Lung microvascular endothelial cell (primary cell): ENCODE results near the gene CFB. TPM values are rescaled to one million over a fixed set of nuclear protein-coding genes. Genes with fewer than 3 reads are reported as not detected.
"Not testable (repeated sequence)": the region's sequence is repeated elsewhere in the genome, so short reads cannot be mapped to it uniquely, and the experiment has no call there.

Source experiments
- DNase-seq, 2 donors: peaks; one replicate each; pipeline versions ENCODE4 v3.0.0 to v3.0.0-alpha.2; 2010; ENCODE audit warnings: low read depth in 2 of 2
- total RNA-seq: library from RNA; depleted of rRNA; stranded (reverse); fragments of >200 nt; gene quantifications from 2 replicates; pipeline ENCODE4 v1.2.1, GENCODE V29; 2014

CFB gene
- total RNA-seq, 1 donor from 2014 or later: 0.60 TPM

- no peak for DNase-seq
Observed at GRCh38 chr6:31911826-31912585, 33.9 kb upstream of the CFB start.

- DNase-seq: no peak
Observed at GRCh38 chr6:31915351-31915750, 30.5 kb upstream of the CFB start.

GRCh38 chr6:31915756-31916155 is 30.1 kb upstream of the CFB start:
- no peak for DNase-seq

- no peak for DNase-seq
Observed at GRCh38 chr6:31918069-31918720, 27.7 kb upstream of the CFB start.

GRCh38 chr6:31919624-31920303 is 26.1 kb upstream of the CFB start:
- no peak for DNase-seq

- no peak for DNase-seq
Observed at GRCh38 chr6:31920811-31921210, 25.1 kb upstream of the CFB start.

- DNase-seq: peak in 1 of 2 donors; percentile 14
Observed at GRCh38 chr6:31922942-31923341, 23.0 kb upstream of the CFB start.

GRCh38 chr6:31927242-31927862 is 18.5 kb upstream of the CFB start, which contains the start of gene C2:
C2 (plus strand) TSS chr6:31927717; CDS start chr6:31927753, 36 bp downstream.
- no peak for DNase-seq

GRCh38 chr6:31927863-31928671 is 17.8 kb upstream of the CFB start:
- DNase-seq: no peak

GRCh38 chr6:31928672-31928939 is 17.3 kb upstream of the CFB start:
- DNase-seq: no peak

- DNase-seq: no peak
Observed at GRCh38 chr6:31930962-31931361, 14.9 kb upstream of the CFB start.

- not testable (repeated sequence) for DNase-seq
Observed at GRCh38 chr6:31932137-31932536, 13.8 kb upstream of the CFB start.

- DNase-seq: no peak
Observed at GRCh38 chr6:31933537-31933936, 12.4 kb upstream of the CFB start.

GRCh38 chr6:31935021-31935420 is 10.9 kb upstream of the CFB start:
- DNase-seq: no peak

- DNase-seq: no peak
Observed at GRCh38 chr6:31935823-31936222, 10.1 kb upstream of the CFB start.

- DNase-seq: peak in 1 of 2 donors; percentile 16
Observed at GRCh38 chr6:31940256-31940664, 5.6 kb upstream of the CFB start.

- DNase-seq: no peak
Observed at GRCh38 chr6:31943742-31944141, 2.2 kb upstream of the CFB start.

GRCh38 chr6:31945154-31945506 is 765 bp upstream of the CFB start:
- DNase-seq: no peak

- DNase-seq: no peak
Observed at GRCh38 chr6:31946370-31946885, 533 bp downstream of the CFB start.

GRCh38 chr6:31947070-31947675 is 1.3 kb downstream of the CFB start:
- DNase-seq: no peak

GRCh38 chr6:31947864-31948263 is 2.0 kb downstream of the CFB start:
- DNase-seq: no peak
